ENCODE data around the gene ZNF200. TPM values are rescaled to one million over a fixed set of nuclear protein-coding genes. Genes with fewer than 3 reads are reported as not detected.

ZNF200 gene
- polyA plus RNA-seq, 1 donor (not counting 4 experiments of a cell fraction or from before 2014, with no cell fraction given), result 4.3 TPM

DNA sequence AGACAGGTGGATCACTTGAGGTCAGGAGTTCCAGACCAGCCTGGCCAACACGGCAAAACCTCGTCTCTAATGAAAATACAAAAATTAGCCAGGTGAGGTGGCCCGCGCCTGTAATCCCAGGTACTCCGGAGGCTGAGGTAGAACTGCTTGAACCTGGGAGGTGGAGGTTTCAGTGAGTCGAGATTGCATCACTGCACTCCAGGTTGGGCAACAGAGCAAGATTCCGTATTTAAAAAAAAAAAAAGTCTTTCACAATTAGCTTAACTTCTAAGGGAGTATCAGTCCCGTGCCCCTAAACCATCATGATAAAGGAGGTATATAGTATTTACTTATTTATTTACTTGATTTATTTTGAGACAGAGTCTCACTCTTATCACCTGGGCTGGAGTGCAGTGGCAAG lies 24.9 kb upstream of the ZNF200 start:
- no peak for DNase-seq (ENCODE audit: low read depth, low spot score)
- no peak for TF ChIP-seq EZH2 (IDR thresholded peaks at IDR 0.05; ENCODE audit: low read length)
- H3K36me3 ChIP-seq (ENCODE audit: control insufficient read depth in 2 of 2, extremely low read depth in 1 of 2, insufficient read depth in 2 of 2, low read length in 2 of 2), result no peaks in the 10 kb centered on the region
- H3K79me2 ChIP-seq (ENCODE audit: control insufficient read depth, insufficient read depth, low read length), result no peaks in the 10 kb centered on the region
- H3K9me3 ChIP-seq (ENCODE audit: control insufficient read depth, low read depth, low read length), result no peaks in the 10 kb centered on the region
- H3K27me3 ChIP-seq (ENCODE audit: control insufficient read depth, extremely low read depth, insufficient read depth, low read length), result no peaks in the 10 kb centered on the region
- H3K27ac ChIP-seq (ENCODE audit: control insufficient read depth, insufficient read depth, low read length), result no peak overlapping the region
- peaks cover 6% of the 10 kb centered on the region for H3K4me1 ChIP-seq (ENCODE audit: control insufficient read depth, extremely low read depth, insufficient read depth, low read length)
- dilution Hi-C loops (cut with MboI; ENCODE audit: extremely low pct_ligation_motif_present, low sequenced_read_pairs), result no loop called here
- no peak for FAIRE-seq
- H3K9me1 ChIP-seq (ENCODE audit: control insufficient read depth, extremely low read depth, insufficient read depth, low read length), result no peaks in the 10 kb centered on the region
- H4K20me1 ChIP-seq (ENCODE audit: control insufficient read depth, extremely low read depth, insufficient read depth, low read length), result no peaks in the 10 kb centered on the region
- no peak overlapping the region for H3K4me2 ChIP-seq (ENCODE audit: control insufficient read depth, extremely low read depth, insufficient read depth, low read depth, low read length)
- no peak overlapping the region for H3K4me3 ChIP-seq (ENCODE audit: control insufficient read depth in 2 of 3, extremely low read depth in 1 of 3, insufficient read depth in 2 of 3, low read depth in 1 of 3, low read length in 3 of 3)
- H2AFZ ChIP-seq (ENCODE audit: control insufficient read depth, low read length), result no peak overlapping the region
- H3K9ac ChIP-seq (ENCODE audit: control insufficient read depth, extremely low read depth, insufficient read depth, low read length), result no peak overlapping the region

DNA sequence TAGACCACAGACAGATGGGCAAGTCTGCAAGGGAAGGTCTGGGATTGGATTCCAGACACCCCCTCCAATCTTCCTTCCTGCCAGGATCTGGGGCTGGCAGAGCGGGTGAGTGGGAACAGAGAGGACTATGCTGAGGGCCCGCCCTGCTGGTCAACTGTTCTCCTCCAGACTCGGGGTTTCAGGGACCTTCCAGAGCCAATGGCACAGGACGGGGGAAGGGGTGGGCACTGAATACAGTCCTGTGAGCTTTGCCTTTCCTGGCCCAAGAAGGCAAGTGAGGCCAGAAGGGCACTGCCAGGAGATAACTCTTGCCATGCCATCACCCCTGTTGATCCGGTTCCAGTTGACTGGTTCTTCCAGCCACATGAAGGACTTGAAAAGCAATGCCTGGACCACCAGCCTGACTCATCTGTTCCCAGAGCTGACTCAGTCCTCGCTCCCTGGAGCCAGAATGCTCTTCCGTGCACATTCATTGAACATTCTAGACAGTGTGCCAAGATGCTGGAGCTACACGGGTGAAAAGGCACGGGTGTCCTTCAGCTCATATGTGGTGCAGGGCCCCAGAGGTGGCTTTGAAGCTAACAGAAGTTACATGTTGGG lies 22.0 kb upstream of the ZNF200 start:
- Histone ChIP-seq H3K9me1 (ENCODE audit: control insufficient read depth, extremely low read depth, insufficient read depth, low read length) (no peaks in the 10 kb centered on the region), H2AFZ (ENCODE audit: control insufficient read depth, low read length) (no peak overlapping the region), H3K4me3 (ENCODE audit: control insufficient read depth in 2 of 3, extremely low read depth in 1 of 3, insufficient read depth in 2 of 3, low read depth in 1 of 3, low read length in 3 of 3) (no peak overlapping the region), H3K79me2 (ENCODE audit: control insufficient read depth, insufficient read depth, low read length) (no peaks in the 10 kb centered on the region), H3K4me1 (ENCODE audit: control insufficient read depth, extremely low read depth, insufficient read depth, low read length) (no peaks in the 10 kb centered on the region), H3K4me2 (ENCODE audit: control insufficient read depth, extremely low read depth, insufficient read depth, low read depth, low read length) (no peak overlapping the region), H3K9ac (ENCODE audit: control insufficient read depth, extremely low read depth, insufficient read depth, low read length) (no peak overlapping the region), H3K9me3 (ENCODE audit: control insufficient read depth, low read depth, low read length) (no peaks in the 10 kb centered on the region), H3K27me3 (ENCODE audit: control insufficient read depth, extremely low read depth, insufficient read depth, low read length) (no peaks in the 10 kb centered on the region), H3K27ac (ENCODE audit: control insufficient read depth, insufficient read depth, low read length) (no peak overlapping the region), H4K20me1 (ENCODE audit: control insufficient read depth, extremely low read depth, insufficient read depth, low read length) (no peaks in the 10 kb centered on the region), H3K36me3 (ENCODE audit: control insufficient read depth in 2 of 2, extremely low read depth in 1 of 2, insufficient read depth in 2 of 2, low read length in 2 of 2) (no peaks in the 10 kb centered on the region)
- FAIRE-seq, result no peak
- no peak for TF ChIP-seq EZH2 (IDR thresholded peaks at IDR 0.05; ENCODE audit: low read length)
- TF ChIP-seq, protein P1, sequence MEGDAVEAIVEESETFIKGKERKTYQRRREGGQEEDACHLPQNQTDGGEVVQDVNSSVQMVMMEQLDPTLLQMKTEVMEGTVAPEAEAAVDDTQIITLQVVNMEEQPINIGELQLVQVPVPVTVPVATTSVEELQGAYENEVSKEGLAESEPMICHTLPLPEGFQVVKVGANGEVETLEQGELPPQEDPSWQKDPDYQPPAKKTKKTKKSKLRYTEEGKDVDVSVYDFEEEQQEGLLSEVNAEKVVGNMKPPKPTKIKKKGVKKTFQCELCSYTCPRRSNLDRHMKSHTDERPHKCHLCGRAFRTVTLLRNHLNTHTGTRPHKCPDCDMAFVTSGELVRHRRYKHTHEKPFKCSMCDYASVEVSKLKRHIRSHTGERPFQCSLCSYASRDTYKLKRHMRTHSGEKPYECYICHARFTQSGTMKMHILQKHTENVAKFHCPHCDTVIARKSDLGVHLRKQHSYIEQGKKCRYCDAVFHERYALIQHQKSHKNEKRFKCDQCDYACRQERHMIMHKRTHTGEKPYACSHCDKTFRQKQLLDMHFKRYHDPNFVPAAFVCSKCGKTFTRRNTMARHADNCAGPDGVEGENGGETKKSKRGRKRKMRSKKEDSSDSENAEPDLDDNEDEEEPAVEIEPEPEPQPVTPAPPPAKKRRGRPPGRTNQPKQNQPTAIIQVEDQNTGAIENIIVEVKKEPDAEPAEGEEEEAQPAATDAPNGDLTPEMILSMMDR (optimal IDR thresholded peaks at IDR 0.05 in 1 of 3, IDR thresholded peaks at IDR 0.05 in 1 of 3, conservative IDR thresholded peaks at IDR 0.05 in 1 of 3; ENCODE audit: extremely low read depth in 1 of 3, insufficient read depth in 2 of 3, low read length in 3 of 3), result no peak
- no peak for DNase-seq (ENCODE audit: low read depth, low spot score)
- dilution Hi-C loops (cut with MboI; ENCODE audit: extremely low pct_ligation_motif_present, low sequenced_read_pairs), result no loop called here
